ENCODE measurements around the gene PTPN1.
"Not testable (repeated sequence)": the region's sequence is repeated elsewhere in the genome, so short reads cannot be mapped to it uniquely, and the experiment has no call there.

The PTPN1 gene

DNA sequence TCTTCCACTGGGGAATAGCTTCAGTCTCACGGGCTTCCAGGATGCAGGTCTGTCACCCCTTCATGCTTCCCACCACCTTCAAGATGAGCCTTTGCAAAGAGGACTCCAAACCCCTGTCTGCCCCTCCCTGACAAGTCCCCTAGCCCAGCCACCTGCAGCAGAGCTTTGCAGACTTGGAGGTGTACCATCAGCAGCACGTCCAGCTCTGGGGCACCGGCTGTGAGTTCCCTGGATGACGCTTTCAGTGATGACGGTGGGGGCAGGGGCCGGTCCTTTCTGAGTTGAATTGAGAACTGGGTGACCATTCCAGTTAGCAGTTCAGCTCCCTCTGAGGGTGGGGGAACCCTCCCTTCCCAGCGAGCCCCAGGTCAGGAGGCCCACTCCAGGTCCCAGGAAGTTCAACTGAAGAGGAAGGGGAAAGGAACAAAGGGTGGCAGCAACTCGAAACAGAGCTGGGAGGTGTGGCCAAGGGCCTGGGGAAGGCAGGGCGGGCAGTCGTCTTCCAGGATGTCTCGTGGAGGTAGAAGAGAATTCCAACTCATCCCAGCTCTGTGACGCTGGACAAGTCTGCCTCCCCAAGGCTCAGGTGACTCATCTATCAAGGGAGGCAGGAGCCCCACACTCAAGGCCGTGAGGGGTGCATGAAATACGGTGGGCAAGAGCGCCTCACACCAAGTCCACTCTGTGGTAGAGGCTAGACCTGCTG is 86.0 kb downstream of the PTPN1 start:
- no peak for DNase-seq

DNA sequence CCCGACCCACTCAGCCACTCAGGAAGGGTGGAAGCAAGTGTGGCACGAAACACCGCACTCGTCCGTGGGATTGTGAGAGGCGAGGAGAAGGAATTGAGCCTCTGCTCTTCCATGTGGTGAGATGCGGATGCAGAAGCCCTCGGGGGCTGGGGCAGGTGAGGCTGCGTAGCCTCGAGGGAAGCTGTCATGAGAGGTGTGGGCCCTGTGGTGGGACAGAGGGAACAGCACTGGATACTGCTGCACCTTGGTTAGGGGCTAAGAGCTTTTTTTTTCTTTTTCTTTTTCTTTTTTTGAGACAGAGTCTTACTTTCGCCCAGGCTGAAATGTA is 86.5 kb downstream of the PTPN1 start:
- DNase-seq = no peak

DNA sequence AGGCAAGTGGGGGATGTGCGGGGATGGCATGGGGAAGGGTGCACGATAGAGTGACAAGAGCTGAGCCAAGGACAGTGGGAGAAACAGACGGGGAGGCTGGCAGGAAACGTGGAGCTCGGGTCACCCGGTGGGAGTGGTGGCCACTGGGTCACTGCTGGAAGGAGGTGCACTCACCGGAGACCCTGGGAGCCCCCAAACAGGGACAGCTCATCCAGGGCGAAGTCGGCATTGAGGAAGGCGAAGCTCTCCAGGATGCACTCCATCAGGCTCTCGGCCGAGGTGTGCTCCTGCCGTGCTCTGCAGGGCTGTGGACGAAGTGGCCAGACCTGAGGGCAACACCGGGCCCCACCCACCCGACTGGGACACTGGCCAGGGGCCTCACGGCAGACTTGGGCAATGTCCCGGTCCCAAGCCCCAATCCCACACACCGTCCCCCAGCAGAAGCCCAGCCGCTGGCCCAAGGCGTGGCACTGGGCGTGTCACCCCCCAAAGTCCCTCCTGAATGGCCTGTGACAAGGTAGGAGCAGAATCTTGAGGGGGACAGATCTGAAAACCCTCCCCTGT is 87.3 kb downstream of the PTPN1 start:
- DNase-seq = no peak

DNA sequence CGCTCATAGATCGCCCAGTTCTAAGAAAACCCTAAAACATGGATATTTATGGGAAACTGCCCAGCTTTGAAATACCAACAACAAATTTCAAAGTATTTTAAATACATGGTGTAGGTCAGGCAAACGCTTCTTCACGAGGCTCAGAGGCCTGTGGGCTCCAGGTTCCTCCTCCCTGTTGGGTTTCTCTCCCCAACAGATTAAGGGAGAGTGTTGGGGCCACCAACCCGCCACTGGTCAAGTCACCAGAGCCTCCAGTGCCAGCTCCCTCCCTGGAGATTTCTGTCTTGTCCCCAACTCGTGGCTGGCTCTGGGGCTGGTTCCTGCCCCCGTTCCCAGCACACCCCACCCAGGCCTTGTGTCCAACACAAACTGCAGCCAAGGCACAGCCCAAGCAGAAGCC is 87.9 kb downstream of the PTPN1 start:
- no peak for DNase-seq

DNA sequence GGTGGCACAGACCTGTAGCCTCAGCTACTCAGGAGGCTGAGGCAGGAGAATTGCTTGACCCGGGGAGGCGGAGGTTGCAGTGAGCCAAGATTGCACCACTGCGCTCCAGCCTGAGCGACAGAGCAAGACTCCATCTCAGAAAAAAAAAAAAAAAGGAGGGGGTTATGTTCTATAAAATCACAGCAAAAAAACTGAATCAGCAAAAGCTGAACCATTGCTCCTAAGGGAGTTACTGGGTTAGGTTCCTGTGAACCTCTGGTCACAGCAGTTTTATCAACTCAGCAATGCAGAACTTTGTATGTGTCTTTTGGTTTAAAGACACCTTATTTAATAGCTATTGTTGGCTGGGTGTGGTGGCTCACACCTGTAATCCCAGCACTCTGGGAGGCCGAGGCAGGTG is 88.6 kb downstream of the PTPN1 start:
- DNase-seq = not testable (repeated sequence)

DNA sequence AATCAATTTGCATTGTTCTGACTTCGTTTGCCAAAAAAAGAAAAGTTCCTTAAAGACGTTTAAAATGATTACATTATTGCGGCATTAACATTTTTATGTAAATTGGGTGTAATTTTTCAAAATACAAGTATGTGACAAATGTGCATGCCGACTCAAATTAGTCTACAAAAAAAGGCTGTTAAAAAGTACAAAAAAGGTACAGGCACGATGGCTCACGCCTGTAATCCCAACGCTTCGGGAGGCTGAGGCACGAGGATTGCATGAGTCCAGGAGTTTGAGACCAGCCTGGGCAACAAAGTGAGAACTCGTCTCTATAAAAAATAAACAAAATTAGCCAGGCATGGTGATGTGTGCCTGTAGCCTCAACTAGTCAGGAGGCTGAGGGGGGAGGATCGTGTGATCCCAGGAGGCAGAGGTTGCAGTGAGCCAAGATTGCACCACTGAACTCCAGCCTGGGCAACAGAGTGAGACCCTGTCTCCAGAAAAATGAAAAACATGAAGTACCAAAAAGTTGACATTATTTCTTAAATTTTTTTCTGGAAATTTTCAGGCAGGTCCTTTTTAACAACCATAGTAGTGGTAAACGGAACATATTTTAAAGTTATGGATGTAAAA is 90.2 kb downstream of the PTPN1 start:
- no peak for DNase-seq

DNA sequence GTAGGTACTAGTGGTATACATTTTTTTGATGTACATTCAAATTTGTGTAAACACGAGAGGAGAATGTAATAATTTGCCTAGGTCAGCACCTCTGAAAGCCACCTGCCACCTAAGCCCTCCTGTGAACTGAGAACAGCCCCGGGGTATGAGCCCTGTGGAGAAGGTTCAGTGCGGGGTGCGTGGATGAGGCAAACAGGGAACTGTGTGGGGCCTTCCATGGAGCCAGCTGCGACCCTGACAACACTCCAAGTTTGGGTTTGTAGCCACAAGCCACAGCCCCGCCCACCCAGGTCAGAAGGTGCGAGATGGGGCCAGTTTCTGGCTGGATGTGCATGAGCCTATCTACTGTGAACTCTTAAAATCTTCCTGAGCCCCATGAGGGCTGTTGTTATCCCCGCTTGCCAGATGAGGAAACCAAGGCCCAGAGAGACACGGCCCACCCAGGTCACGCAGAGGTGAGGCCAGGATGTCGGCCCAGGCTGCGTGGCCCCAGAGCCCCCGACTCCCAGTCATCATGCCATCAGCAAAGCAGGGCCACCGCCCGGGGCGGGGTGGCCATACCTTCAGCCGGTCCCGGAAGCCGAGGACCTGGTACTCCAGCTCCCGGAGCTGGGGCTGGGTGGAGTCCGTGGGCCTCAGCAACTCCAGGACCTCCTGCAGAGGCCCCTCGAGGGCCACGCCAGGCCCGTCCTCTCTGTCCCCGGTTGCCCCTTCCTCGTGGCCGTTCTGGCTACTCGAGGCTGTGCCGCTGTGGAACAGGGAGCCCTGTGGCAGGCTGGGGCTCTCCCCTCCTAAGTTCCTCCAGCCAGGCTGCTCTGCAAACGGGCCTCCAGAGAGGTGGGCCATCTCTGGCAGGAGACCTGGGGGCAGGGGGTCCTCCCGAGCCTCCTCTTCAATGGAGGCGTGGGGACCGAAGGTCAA is 91.6 kb downstream of the PTPN1 start:
- no peak for DNase-seq

DNA sequence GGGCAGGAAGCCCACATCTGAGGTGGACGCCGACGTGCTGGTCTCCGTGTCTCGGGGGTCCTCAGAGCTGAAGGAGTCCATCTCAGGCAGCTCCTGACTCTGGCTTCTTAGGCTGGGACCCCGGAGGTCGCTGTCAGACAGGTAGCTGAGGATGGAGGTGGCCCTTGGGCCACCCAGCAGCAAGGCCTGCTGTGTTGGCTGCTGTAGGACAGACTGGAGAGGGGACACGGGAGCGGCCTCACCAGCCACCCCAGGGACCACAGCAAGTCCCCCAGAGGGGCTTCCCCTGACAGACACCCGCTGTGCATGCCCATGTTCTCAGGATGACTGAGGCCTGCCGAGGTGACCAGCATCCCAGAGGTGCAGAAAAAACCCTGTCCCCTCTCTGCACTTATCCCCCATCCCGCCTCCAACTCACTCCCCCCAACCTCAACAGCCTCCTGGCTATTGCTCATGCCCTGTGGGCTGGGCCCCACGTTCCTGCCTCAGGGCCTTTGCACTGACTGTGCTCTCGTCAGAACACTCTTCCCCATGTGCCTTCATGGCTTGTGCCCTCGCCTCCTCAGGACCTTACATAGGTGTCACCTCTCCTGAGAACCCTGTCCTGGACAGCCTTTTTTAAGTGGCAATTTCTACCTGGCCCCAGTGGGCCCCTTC is 92.4 kb downstream of the PTPN1 start:
- no peak for DNase-seq

DNA sequence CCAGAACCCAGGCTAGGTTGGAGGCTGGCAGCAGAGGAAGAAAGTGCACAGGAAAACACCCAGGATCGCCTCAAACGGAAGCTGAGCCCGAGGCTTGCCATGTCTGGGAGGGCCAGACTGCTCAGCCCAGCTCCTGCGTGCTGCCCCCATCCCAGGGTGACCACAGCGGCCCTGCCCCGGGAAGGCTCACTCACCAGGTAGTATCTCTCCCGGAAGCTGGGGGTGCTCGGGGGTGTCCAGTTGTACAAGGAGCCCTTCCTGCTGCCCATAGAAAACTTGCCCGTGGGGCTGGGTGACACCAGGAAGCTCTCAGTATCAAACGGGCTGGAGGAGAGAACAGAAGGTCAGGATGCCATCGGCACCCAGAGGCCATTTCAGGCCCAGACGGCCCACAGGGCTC is 94.3 kb downstream of the PTPN1 start:
- no peak for DNase-seq

DNA sequence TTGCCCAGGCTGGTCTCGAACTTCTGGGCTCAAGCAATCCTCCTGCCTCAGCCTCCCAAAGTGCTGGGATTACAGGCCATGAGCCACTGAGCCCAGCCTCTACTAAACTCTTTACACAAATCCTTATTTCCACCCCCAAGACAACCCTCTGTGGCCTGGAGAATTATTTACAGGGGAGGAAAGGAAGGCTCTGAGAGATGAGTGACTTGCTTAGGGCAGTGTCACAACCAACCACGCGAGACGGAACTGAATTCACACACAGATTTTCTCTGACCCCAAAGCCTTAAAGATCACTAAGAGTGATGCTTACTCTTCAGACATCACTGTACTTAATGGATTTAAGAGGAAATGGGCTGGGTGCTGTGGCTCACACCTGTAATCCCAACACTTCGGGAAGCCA is 95.0 kb downstream of the PTPN1 start:
- no peak for DNase-seq

DNA sequence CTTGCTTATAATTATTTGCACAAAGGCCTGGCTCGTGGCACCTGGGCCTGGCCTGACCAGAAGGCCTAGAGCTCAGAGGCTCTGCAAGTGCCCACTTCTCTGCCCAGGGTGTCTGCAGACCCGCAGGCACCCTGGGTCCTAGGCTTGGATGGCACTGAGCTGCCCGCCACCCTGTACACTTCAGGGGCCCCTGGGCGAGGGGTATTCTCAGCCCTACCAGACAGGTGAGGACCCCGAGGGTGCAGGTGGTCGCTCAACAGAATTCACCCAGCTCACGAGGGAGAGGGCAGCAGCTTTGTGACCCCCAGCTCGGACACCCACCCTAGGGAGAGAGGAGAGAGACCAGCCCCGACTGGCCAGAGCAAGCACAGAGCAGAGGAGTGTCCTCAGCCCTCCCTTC is 97.3 kb downstream of the PTPN1 start:
- DNase-seq = no peak

DNA sequence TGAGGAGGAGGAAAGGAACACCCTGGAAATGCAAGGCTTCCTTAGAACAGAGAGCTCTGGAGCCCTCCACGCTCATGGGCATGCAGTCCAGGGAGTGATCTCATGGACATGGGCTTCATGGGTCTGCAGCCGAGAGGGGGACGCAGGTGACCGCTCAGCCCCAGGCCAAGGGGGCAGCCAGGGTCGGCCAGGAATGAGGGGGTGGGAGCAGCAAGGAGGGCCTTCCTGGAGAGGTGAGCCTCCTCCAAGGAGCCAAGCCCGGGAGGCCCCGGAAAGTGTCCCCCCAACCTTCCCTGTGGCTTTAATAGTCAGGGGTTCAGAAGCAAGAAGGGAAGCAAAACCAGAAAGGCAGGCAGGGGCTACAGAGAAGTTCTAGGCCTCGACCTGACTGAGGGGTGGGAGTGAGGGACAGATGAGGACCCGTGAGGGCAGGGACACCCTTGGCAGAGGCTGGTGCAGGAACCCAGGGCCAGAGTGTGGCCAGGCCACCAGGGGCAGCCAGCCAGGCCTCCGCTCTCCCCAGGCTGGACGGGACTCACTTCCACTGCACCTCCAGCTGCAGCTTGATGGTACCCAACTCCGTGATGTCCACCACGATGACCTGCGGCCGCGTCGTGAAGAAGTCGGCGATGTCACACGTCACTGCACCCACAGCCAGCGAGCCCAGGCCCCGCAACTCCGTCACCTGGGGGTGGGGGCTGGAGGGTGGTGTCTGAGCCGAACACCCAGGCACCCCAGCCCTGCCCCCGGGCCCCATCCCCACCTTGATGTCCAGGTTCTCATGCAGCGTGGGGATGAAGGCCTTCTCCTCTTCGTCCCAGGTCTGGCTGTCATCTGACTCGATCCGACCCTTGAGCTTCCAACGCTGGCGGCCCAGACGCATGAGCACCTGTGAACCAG is 97.9 kb downstream of the PTPN1 start:
- DNase-seq = no peak

DNA sequence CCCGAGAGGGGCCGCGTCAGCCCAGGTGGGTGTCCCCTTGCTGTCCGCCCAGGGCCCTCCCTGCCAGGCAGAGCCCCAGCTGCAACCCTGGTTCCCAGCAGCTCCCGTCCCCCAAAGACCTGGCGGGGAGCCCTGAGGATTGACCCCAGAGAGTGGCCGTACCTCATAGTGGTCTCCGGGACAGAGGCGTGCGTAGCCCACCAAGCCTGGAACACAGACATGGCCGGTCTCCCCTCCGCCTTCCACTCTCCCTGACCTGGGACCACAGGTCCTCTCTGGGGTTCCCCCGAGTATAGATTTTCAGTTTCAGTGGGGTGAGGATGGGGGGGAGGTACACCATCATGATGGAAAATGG is 98.5 kb downstream of the PTPN1 start:
- DNase-seq = no peak

DNA sequence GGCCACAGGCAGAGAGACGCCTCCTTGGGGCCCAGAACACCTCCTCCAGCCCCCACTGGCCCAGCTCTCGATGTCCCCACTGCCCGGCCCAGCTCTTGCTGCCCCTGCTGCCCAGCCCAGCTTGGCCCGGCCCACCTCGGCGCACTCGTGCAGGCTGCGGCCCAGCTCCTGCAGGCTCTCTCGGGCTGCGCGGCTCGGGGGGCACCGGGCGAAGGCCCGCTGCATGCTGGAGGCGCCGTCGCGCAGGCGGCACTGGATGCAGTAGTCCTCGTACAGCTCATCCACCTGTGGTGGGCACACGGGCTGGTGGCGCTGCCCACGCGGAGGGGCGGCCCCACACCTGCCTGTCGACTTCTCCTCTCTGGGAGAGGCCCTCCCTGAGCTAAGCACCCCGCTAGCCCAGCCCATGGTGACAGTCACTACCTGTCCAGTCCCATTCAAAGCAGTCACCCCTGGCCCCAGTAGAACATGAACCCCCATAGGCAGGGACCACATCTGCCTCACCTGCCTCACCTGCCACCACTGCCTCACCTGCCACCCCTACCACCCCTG is 99.3 kb downstream of the PTPN1 start:
- no peak for DNase-seq

DNA sequence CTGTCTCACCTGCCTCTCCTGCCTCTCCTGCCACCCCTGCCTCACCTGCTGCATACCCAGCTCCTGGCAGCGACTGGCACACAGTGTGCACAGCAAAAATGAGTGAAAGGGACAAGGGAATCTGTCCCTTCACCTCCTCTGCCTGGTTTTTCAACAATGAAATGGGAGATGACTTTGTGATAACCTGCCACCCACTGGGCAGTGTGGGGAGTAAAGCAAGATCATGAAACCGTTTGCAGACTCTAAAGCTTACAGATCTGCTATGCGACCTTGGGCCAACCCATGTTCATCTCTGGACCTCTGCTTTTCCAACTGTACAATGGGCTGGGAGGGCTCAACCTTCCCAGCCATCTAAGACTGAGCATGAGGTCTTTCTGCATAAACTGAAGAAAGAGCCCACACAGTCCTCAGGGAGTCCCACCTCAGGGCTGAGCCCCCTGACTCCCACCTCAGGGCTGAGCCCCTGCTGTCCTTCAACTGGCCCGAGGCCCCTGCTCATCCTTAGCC is 100.1 kb downstream of the PTPN1 start:
- no peak for DNase-seq

DNA sequence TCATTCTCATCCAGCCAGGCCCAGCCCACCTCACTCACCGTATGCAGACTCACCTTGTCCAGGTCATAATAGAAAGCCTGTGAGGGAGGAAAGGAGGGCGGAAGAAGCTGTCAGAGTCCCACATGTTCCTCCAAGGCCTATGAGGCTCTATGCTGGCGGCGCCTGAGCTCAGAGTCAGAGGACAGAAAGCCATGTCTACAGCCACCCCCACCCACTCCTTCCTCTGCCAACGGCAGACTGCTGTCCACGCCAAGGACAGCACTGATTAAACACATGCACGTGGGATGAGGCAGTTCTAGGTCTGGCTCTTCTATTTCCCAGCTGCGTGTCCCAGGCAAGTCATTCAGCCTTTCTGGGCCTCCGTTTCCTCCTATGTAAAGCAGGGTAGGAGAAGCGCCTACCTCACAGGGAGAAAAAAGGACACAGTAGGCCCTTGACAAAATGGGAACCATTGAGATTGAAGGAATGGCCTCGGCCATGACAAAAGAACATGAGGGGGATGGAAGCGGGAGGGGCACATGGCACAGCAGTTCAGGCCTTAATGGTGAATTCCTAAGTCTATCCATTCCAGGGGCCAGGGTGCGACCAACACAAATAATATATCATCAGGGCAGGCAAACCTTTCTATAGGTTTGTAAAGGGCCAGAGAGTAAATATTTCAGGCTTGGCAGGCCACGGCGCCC is 101.1 kb downstream of the PTPN1 start:
- no peak for DNase-seq

DNA sequence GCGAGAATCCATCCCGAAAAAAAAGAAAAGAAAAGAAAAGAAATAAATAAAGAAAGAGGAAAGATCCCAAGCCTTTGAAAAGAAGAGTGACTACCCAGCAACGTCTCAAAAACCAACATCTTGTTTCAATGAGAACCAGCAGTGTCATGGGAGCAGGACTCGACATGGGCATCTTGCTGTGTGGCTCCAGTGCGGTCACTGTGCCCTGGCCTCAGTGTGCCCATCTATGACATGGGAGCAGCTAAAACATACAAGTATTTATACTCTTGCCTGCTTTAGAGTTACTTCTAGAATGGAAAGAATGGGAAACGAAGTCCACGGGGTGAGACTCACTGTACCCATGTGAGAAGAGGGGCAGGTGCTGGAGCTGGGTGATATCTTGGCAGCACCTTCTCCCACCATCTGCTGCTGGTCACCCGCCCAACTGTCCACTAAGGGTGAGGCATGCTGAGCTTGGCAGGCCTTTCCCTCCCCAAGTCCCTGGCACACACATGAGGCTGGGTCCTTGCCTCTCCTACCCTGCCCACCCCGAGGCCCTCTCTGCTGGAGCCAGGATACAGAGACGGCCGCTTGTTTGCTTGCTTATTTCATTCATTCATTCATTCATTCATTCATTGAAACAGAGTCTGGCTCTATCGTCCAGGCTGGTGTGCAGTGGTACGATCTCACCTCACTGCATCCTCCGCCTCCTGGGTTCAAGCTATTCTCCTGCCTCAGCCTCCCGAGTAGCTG is 103.4 kb downstream of the PTPN1 start:
- no peak for DNase-seq

DNA sequence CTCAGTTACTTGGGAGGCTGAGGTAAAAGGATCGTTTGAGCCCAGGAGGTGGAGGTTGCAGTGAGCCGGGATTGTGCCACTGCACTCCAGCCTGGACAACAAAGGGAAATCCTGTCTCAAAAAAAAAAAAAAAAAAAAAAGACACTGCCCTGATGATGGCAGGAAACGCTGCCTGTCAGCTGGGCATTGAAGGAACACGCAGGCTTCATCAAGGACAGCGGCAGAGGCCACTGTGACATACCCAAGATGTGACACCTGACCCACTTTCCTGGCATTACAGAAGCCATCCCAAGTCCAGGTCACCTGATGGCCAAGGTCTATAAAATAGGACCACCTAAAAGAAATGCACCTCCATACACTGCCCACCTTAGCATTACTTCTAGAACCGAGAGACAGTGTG is 105.2 kb downstream of the PTPN1 start:
- no peak for DNase-seq

DNA sequence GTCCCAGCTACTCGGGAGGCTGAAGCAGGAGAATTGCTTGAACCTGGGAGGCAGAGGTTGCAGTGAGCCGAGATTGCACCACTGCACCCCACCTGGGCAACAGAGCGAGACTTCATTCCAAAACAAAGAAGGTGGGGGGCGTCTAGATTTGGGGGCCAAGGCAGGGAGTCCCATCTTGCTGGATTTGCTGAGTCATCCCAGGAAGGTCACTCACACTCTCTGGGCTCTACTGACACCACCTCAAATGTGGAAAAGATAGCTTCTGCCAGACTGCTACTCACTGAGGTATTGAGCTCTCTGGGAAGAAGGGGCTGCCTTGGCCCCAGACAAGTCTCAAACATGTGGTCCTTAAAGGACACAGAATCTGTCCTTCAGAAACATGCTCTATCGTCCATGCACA is 106.8 kb downstream of the PTPN1 start:
- no peak for DNase-seq

DNA sequence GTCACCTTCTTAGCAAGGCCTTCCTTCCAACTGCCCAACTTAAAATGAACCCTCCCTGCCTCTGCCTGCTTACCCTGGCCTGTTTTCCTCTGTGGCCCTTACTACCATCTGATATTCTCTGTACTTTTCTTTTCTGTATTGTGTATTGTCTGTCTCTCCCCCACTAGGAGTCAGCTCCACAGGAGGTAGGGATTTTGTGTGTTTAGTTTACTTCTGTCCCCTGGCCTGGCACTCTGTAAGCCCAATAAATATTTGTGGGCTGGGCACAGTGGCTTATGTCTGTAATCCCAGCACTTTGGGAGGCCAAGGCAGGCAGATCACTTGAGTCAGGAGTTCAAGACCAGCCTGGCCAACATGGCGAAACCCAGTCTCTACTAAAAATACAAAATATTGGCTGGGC is 108.4 kb downstream of the PTPN1 start:
- no peak for DNase-seq
